HG03460 (cell line): ENCODE data around the gene RUNX2.

Experiments used
- ATAC-seq: cut with Tn5 transposase; IDR thresholded peaks from one replicate; pipeline ENCODE4 v1.9.1; 2021; ENCODE audit not compliant: unreplicated experiment

The RUNX2 gene

DNA sequence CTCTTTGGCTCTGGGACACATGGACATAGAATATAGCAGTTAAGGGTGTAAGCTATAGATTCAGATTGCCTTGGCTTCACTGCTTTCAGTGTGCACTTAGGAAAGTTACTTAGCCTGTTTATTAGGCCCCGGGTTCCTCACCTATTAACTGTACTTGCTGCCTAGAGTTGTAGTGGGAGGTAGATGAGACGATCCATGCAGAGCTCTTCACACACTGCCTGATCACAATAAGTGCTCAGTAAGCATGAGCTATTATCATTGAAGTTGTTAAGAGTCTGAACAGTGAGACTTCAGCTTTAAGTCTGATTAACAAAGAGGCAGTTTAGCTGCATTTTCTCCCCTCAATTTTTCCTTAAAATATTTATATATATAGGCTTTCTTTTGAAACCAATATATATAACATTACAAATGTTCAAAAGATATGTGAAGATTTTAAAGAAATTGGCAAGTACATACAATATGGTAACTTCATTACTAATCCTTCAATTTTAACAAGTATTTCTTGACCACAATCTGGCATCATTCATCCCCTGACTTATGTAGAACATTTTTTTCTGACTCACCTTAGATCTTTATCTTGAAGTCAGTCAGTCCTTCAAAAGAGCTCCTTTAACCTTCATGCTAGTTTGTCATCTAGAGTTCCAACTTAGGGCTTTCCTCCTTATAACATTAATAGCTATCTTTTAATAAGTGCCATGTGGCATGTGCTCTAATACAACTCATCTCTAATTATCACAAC, 70.1 kb downstream of the RUNX2 start:
- ATAC-seq = no peak

DNA sequence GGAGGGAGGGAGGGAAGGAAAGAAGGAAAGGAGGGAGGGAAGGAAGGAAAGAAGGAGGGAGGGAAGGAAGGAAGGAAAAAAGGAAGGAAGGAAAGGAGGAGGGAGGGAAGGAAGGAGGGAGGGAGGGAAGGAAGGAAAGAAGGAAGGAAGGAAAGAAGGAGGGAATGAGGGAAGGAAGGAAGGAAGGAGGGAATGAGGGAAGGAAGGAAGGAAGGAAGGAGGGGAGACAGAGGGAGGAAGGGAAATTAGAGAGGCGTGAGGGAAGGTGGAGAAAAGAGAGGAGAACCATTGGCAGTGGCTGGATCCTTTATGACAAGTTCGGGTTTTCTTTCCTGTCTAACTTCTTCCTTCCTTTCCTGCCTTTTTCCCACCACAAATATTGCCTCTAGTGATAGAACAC, 71.9 kb downstream of the RUNX2 start:
- ATAC-seq = no peak

DNA sequence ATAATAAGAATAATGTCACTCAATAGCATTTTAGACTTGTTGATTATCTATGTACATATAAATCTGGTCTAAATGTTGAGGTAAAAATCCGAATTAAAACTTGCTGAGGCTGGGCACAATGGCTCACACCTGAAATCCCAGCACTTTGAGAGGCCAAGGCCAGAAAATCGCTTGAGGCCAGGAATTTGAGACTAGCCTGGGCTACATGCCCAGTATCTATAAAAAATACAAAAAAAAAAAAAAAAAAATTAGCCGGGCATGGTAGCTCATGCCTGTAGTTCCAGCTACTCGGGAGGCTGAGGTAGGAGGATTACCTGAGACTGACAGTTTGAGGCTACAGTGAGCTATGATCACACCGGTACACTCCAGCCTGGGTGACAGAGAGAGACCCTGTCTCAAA, 83.8 kb downstream of the RUNX2 start:
- no peak for ATAC-seq

DNA sequence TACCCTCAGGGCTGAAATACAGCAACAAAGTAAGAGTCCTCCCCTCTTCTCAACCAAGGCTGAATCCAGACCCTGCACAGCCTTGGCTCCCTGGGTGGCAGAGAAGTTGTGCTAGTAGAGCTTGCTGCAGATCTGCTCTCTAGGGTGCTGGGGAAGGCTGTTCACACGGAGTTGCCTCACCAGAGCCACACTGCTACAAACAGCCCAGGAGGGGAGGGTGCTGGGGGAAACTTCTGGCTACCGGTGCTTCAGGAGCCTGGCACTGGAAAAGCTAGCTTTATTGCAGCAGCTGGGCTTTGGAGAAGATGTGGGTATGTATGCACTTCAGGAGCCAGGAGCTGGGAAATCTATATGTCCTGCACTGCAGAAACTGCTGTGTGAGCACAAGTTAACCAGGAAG, 87.2 kb downstream of the RUNX2 start:
- ATAC-seq = no peak

DNA sequence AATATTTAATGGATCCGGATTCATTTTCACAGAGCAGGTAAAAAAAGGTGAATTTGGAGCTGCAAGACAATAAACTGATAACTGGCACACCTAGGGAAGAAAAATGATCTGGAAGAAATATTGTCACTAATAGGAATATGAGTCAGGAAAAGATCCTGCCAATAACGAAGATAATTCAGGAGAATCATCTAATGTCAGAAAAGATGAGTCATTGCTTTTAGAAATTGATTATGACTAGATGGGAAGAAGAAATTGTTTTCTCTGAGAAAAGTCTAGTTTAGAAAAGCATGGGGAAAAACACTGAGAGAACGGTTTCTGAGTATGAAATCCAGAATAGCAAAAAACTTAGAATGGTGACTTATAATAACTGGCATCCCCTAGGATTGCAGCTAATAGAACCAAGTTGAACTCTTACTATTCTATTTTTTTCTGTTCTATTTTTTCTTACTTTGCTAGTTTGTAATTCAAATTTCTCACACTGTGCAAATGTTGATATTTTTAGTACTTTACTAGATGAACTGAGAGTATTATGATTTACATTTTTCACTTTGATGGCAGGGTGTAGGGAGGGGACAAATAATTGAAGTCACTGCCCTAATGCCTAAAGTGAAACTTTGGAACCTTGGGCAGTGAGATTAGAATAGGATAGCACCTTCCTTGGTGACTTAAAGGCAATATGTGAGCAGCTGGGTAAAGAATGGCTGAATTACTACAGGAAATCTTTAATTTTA, 87.8 kb downstream of the RUNX2 start:
- no peak for ATAC-seq

DNA sequence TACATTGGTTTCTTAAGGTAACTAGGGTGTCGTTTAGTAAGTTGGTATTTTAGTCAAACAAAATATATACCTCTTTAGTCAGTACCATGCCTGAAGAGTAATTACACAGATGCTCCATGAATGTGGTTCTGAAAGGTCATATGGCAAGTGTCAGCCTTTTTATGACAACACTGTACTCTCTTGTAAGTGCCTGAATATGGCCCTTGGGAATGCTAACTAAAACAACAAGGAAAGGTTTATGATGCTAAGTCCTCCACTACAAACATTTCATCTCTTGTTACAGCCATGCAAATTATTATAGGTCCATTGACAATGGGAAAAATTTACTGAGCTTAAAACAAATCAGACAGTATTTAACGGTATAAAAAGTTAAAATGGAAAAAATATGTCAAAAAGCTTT, 88.6 kb downstream of the RUNX2 start:
- no peak for ATAC-seq

- no peak for ATAC-seq
Measured at GRCh38 chr6:45417436-45417835, 89.3 kb downstream of the RUNX2 start.

- ATAC-seq = no peak
Measured at GRCh38 chr6:45419571-45420082, 91.5 kb downstream of the RUNX2 start.

DNA sequence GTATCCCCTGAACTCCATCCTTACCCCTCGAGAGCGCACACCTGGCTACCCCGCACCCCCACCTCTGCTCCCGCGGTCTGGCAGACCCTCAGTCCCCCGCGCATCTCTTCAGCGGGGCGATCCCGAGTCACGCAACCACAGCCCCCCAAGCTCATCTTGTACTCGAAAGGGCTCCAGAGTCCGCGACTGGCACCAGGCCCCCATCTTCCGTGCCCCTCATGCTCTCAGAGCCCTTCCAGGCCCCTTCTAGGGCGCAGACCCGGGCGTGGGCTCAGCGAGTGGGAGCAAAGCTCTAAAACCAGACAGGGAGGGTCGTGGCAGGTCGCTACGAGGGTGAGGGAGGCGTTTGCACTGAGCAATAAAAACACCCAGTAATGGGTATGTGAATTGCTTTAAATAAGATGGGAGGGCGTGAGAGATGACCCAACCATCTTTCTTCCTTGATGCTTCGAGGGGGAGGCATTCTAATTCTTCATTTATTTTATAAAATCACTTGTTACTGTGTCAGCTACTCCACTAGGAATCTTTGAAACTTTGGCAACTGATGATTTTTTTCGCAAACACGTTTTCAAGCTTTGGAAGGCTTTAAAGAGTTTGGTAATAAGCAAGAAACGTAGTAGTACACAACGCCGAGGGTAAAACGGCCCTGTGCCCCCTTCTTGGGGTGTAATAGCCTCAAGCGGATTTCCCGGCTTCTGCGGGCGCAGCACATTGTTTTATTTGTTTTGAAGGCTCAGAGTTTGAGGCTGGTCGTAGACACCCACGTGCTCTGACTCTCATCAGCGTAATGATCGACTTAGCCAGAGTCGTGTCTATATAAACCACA, 92.2 kb downstream of the RUNX2 start:
- no peak for ATAC-seq

GRCh38 chr6:45420909-45421708, 93.0 kb downstream of the RUNX2 start:
- ATAC-seq = no peak

DNA sequence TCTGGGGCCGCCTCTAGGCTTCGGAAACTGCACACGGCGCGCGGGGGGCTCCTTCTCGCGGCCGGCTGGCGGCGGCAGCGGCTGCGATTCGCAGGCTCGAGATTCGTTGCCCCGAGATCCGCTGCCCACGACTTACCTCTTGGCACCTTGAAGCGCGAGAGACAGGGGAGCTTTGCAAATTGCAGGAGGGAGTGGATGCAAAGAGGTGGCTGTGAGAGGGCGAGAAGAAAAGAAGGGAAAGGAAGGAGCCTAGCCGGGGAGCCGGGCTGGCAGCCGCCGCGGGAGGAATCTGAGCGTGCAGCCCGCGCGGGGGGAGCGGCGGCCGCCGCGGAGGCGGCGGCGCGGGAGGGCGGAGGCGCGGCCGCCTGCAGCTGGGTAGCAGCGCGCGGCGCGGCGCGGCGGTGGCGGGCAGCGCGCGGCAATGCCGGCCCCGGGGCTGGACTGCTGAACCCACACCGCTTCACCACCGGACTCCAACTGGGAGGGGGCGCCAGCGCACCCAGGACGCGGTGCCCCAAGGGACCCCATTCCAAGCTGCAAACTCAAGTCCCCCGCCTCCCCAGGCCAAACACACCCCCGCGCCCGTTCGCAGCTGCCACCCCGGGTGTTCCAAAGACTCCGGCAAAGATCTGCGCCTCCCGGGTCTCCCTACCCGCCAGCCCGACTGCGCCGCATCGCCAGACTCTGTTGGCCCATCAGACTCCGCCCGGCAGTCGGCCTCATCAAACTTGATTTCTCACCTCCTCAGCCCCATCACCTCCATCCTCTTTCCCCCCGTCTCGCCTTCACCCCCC, 93.8 kb downstream of the RUNX2 start:
- ATAC-seq = no peak

DNA sequence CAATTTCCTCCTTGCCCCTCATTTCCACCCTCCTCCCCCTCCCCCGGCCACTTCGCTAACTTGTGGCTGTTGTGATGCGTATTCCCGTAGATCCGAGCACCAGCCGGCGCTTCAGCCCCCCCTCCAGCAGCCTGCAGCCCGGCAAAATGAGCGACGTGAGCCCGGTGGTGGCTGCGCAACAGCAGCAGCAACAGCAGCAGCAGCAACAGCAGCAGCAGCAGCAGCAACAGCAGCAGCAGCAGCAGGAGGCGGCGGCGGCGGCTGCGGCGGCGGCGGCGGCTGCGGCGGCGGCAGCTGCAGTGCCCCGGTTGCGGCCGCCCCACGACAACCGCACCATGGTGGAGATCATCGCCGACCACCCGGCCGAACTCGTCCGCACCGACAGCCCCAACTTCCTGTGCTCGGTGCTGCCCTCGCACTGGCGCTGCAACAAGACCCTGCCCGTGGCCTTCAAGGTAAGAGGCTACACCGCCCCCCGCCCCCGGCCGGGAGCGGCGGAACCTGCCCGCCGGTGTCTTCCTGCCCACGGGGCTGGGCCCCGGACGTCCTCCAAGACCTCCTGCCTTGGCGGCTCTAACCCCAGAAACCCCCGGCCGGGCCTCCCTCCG, 94.5 kb downstream of the RUNX2 start:
- no peak for ATAC-seq

DNA sequence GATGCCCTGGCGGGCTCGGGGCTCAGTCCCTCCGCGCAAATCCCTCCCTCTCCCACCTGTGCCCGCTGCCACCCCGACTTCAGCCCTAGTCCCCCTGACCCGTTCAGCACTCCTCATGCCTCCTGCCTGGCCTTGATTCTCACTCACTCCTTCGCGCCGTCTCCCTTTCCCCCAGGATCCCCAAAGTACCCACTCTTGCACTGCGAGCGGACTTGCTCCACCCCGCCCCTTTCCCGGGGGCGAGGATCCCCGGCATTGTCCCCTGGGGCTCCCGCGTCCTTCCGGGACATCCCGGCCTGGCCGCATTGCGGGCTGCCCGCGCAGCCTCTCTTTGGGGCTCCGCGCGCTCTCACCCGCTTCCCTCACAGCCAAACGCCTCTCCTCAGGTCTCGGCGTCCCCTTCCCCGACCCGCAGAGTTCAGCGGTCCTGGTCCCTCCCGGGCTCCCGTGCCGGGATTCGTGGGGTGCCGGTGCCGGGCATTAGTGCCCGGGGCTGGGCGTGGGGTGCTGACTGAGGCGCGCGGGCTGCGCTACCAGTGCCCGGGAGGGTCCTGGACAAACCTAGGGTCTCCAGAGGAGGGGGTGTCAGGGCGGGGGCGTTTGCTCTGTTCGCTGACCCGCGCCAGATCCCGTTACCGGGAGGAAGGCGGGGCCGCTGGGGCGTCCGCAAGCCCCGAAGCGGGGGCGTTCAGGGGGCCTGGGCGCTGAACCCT, 95.1 kb downstream of the RUNX2 start:
- ATAC-seq = no peak

- ATAC-seq = no peak
Measured at GRCh38 chr6:45423824-45424450, 95.8 kb downstream of the RUNX2 start.

GRCh38 chr6:45424451-45424861, 96.3 kb downstream of the RUNX2 start:
- no peak for ATAC-seq

DNA sequence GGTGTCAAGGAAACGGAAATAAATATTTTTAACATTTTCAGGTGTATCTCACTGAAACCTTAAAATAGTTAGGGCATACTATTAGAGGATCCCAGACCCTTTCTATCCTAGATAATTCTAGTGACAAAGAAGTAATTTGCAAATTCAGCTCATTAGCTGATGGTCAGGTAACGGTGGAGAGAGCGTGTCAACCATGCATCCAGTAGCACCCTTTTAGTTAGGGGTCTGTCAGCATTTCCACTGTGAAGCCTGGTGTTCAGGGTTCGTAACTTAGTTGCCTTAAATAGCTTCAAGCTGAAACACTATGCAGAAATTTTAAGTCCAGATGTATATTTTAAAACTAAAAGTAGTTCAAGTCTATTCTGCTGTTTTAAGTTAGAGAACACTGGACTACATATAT, 98.1 kb downstream of the RUNX2 start:
- no peak for ATAC-seq

DNA sequence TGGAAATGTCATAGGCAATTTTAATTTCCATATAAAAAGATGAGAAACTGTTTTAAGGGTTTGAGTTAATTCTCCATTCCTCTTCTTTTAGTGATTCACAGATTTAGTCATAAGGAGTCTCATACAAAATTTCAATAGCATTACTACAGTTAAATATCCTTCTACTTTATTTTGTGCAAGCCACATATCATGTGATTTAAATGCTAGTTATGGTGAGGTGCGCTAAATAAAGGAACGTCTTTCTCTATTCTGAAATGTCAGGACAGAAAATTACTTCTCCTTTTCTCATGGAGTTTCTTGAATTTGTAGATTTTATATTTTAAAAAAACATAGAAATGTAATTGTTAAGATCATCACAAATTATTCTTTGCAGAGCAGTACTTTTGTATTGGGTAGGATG, 99.6 kb downstream of the RUNX2 start:
- no peak for ATAC-seq

DNA sequence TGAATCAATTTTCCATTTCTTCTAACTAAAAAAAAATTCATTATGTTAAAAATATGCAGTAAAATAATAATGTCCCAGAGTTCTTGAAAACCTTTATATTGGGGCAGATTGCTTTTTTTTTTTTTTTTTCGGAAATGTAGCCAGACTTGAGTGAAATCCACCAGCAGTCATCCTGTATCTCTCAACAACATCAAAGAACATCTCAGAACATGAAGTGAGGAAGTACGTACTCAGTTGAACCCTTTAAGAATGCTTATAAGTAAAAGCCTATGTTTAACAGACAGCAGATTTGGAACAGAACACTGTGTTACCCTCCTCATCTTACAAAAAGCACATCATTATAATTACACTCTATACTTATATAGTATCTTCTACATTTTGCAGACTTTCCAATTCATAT, 100.6 kb downstream of the RUNX2 start:
- ATAC-seq = no peak
